ENCODE measurements around the gene OR2T8. TPM values are rescaled to one million over a fixed set of nuclear protein-coding genes. Genes with fewer than 3 reads are reported as not detected.
A peak's percentile ranks its signal among the peaks of the same experiment; 100 is the strongest.

OR2T8 gene
- polyA plus RNA-seq (ENCODE audit: insufficient read length), result not detected
- long read RNA-seq, donor 1, result 0 reads
- long read RNA-seq, donor 2, result 0 reads
- long read RNA-seq, donor 3, result 0 reads
- long read RNA-seq, donor 4, result 0 reads
- long read RNA-seq, donor 5, result 0 reads
- long read RNA-seq, donor 6, result 0 reads
- long read RNA-seq, donor 7, result 0 reads
- long read RNA-seq, donor 8, result 0 reads

GRCh38 chr1:247919952-247920351 is at the start of gene OR2T8:
Gene OR2T8 (plus strand): TSS chr1:247920252. CDS start chr1:247921018, 766 bp downstream.
- no peak for DNase-seq

GRCh38 chr1:247883346-247883745 is 36.7 kb upstream of the OR2T8 start:
- no peak for DNase-seq

- no peak for DNase-seq
Observed at GRCh38 chr1:247884797-247885413, 35.1 kb upstream of the OR2T8 start.

- DNase-seq, result no peak
Observed at GRCh38 chr1:247895163-247895637, 24.9 kb upstream of the OR2T8 start, which contains the start of gene OR2W3. Gene OR2W3 (plus strand): TSS chr1:247895587. CDS start chr1:247895587, 0 bp downstream.

- no peak for DNase-seq
Observed at GRCh38 chr1:247895976-247896375, 24.1 kb upstream of the OR2T8 start.

- DNase-seq, result no peak
Observed at GRCh38 chr1:247904122-247904521, 15.9 kb upstream of the OR2T8 start.

- DNase-seq, result no peak
Observed at GRCh38 chr1:247905181-247905580, 14.9 kb upstream of the OR2T8 start.

GRCh38 chr1:247905910-247906503 is 14.0 kb upstream of the OR2T8 start:
- no peak for DNase-seq

- no peak for DNase-seq
Observed at GRCh38 chr1:247906504-247907047, 13.5 kb upstream of the OR2T8 start.

- no peak for DNase-seq
Observed at GRCh38 chr1:247908766-247909165, 11.3 kb upstream of the OR2T8 start.

- DNase-seq, result no peak
Observed at GRCh38 chr1:247913786-247914185, 6.3 kb upstream of the OR2T8 start.

GRCh38 chr1:247914941-247915662 is 5.0 kb upstream of the OR2T8 start:
- no peak for DNase-seq

GRCh38 chr1:247923941-247924340 is 3.9 kb downstream of the OR2T8 start:
- no peak for DNase-seq

GRCh38 chr1:247924868-247925267 is 4.8 kb downstream of the OR2T8 start, which contains the start of gene OR2AJ1:
Gene OR2AJ1 (plus strand): TSS chr1:247924889. CDS start chr1:247933769, 8,880 bp downstream.
- no peak for DNase-seq

GRCh38 chr1:247933989-247934388 is 13.9 kb downstream of the OR2T8 start:
- DNase-seq, result no peak

GRCh38 chr1:247935781-247936180 is 15.7 kb downstream of the OR2T8 start:
- DNase-seq, result no peak

- no peak for DNase-seq
Observed at GRCh38 chr1:247936415-247936814, 16.4 kb downstream of the OR2T8 start.

- peak; percentile 57 for DNase-seq
Observed at GRCh38 chr1:247936965-247937734, 17.1 kb downstream of the OR2T8 start.

- no peak for DNase-seq
Observed at GRCh38 chr1:247942624-247943023, 22.6 kb downstream of the OR2T8 start.

- DNase-seq, result no peak
Observed at GRCh38 chr1:247948558-247948957, 28.5 kb downstream of the OR2T8 start, which contains the start of gene OR2L8. Gene OR2L8 (plus strand): TSS chr1:247948858. CDS start chr1:247948858, 0 bp downstream.

GRCh38 chr1:247953408-247953807 is 33.4 kb downstream of the OR2T8 start:
- no peak for DNase-seq
